ENCODE results near the gene GMPPA.

Gene GMPPA

GRCh38 chr2:219486380-219486959 is 12.2 kb upstream of the GMPPA start:
- no peak for DNase-seq (ENCODE audit: low spot score)

- DNase-seq (ENCODE audit: low spot score), result no peak
Observed at GRCh38 chr2:219488149-219488843, 10.4 kb upstream of the GMPPA start.

GRCh38 chr2:219488844-219489194 is 9.9 kb upstream of the GMPPA start:
- no peak for DNase-seq (ENCODE audit: low spot score)

- DNase-seq (ENCODE audit: low spot score), result no peak
Observed at GRCh38 chr2:219489315-219489714, 9.4 kb upstream of the GMPPA start.

GRCh38 chr2:219490186-219490585 is 8.5 kb upstream of the GMPPA start:
- no peak for DNase-seq (ENCODE audit: low spot score)

GRCh38 chr2:219490600-219491130 is 8.0 kb upstream of the GMPPA start:
- no peak for DNase-seq (ENCODE audit: low spot score)

GRCh38 chr2:219491278-219491963 is 7.3 kb upstream of the GMPPA start:
- DNase-seq (ENCODE audit: low spot score), result no peak

- no peak for DNase-seq (ENCODE audit: low spot score)
Observed at GRCh38 chr2:219492575-219492974, 6.1 kb upstream of the GMPPA start.

- DNase-seq (ENCODE audit: low spot score), result no peak
Observed at GRCh38 chr2:219493086-219493485, 5.6 kb upstream of the GMPPA start.

- DNase-seq (ENCODE audit: low spot score), result no peak
Observed at GRCh38 chr2:219494952-219495530, 3.6 kb upstream of the GMPPA start.

GRCh38 chr2:219495531-219496122 is 3.1 kb upstream of the GMPPA start:
- peak; percentile 57 for DNase-seq (ENCODE audit: low spot score)

- no peak for DNase-seq (ENCODE audit: low spot score)
Observed at GRCh38 chr2:219496247-219496824, 2.4 kb upstream of the GMPPA start.

GRCh38 chr2:219496825-219497494 is 1.7 kb upstream of the GMPPA start:
- no peak for DNase-seq (ENCODE audit: low spot score)

- peak; percentile 84 for DNase-seq (ENCODE audit: low spot score)
Observed at GRCh38 chr2:219497495-219498279, 1.0 kb upstream of the GMPPA start.

GRCh38 chr2:219499058-219499307 is 292 bp downstream of the GMPPA start:
- DNase-seq (ENCODE audit: low spot score), result no peak

- no peak for DNase-seq (ENCODE audit: low spot score)
Observed at GRCh38 chr2:219499555-219499954, 864 bp downstream of the GMPPA start.

- DNase-seq (ENCODE audit: low spot score), result no peak
Observed at GRCh38 chr2:219500135-219500534, 1.4 kb downstream of the GMPPA start.

- DNase-seq (ENCODE audit: low spot score), result no peak
Observed at GRCh38 chr2:219501849-219502248, 3.2 kb downstream of the GMPPA start.

- peak; percentile 10 for DNase-seq (ENCODE audit: low spot score)
Observed at GRCh38 chr2:219502618-219503017, 3.9 kb downstream of the GMPPA start.

GRCh38 chr2:219505585-219505984 is 6.9 kb downstream of the GMPPA start:
- no peak for DNase-seq (ENCODE audit: low spot score)
